Sciatic nerve (tissue), 2 donors: ENCODE measurements around the gene BMP2. TPM values are rescaled to one million over a fixed set of nuclear protein-coding genes. Genes with fewer than 3 reads are reported as not detected.

Experiments used
- ATAC-seq: fragments of 200-7000 bp; cut with Tn5 transposase; one replicate; pipeline ENCODE4 v1.9.1; 2020; ENCODE audit warnings: mild to moderate bottlenecking, moderate library complexity
- DNase-seq: peaks from one replicate; pipeline ENCODE4 v3.0.0-alpha.2; 2020; ENCODE audit warnings: low spot score
- intact Hi-C: fragments of 100-400 bp; cut with DNase I; formaldehyde crosslinking; loops from one replicate; pipeline ENCODE4 v1.14.2; 2022
- total RNA-seq: library from RNA; stranded (reverse); fragmentation: NEBNext Ultra II Directional; extraction: Animal tissue kit (Norgen Biotek cat#: 25700); gene quantifications from one replicate; pipeline ENCODE4 v1.2.1, GENCODE V29; 2021
- donor health status: DM: no; HTN: no; CAD: no.
- donor health status: DM: no; HTN: no; CAD: no.

The BMP2 gene
- total RNA-seq, 1 donor from 2014 or later: 6.1 TPM

DNA sequence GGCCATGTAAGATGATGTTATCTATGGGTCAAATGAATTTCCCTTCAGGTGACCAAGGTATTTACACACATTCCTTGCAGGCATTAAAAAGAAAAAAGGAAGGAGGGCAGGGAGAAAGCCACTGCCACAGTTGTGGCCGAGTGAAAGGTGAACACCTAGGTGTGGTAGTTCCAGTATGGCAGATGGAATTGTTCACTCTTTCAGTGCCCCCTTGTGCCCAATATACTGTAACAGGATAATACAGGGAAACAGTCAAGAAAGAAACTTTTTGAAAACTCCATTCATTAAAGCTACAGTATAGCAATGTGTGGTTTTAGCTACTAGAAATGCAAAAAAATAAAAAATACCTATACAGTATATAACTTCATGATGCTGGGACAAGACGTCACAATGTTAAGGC lies 52.1 kb downstream of the BMP2 start:
- no peak for ATAC-seq
- intact Hi-C loops: no loop called here
- DNase-seq: no peak

GRCh38 chr20:6824401-6824800 lies 56.9 kb downstream of the BMP2 start:
- DNase-seq (no peak), ATAC-seq (no peak)
- intact Hi-C loops: no loop called here

GRCh38 chr20:6827472-6827871 lies 60.0 kb downstream of the BMP2 start:
- no peak for DNase-seq
- no peak for ATAC-seq
- intact Hi-C loops: no loop called here

DNA sequence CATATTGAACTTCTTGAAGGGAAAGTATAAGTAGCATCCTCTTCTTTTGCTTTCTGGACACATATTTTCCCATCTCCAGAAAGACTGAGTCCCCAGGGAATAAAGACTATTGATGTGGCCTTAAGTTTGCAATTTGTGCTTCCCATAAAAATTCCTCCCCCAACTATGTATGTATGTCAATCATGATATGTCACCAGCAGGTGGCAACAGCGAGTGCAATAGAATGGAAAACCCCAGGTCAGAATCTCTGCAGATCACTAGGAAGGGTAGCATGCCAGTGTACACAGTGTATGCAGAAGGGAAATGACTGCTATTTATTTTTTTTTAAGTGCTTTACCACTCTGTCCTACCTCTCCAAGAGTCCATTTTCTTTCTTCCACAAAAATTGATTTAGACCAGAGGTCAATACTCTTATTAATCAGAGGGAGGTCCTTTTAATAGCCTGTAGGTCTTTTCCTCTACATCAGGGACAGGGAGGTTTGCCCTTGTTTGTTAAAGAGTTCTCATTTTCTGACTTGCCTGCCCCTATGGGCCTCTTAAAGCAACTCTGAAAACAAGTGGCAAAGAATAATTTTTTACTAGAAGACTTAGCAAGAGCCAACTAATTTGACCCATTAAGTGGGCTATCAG lies 61.4 kb downstream of the BMP2 start:
- DNase-seq (peak; percentile 79), ATAC-seq (peak; percentile 84)
- intact Hi-C loops: no loop called here

DNA sequence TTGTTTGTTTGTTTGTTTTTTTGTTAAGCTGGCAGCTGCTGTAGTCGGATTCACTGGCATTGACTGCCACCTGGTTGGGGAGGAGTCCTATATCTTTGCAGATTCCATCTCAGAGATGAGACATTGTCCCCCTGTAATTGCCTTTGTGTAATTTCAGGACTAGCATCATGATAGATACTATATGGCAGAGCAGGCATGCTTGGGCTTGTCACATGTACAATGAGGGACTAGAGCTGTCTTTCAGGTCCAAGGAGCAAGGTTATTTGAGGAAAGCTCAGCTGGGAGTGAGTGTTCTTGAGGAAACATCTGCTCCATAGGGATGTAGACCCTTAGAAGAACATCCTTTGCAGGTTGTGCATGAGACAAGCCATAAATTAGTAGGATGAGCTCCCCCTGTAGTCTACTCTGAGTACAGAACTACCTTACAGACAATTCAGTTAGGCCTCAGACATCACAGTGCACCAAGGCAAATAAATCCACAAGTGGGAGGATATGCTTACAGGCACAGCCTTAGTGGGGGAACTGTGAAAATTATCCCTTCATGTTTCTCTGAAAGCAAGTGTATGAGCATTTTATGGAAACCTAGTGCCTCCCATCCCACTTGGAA lies 62.1 kb downstream of the BMP2 start:
- ATAC-seq: no peak
- intact Hi-C loops: no loop called here
- no peak for DNase-seq
